ENCODE measurements around the gene C15orf62.

The C15orf62 gene

DNA sequence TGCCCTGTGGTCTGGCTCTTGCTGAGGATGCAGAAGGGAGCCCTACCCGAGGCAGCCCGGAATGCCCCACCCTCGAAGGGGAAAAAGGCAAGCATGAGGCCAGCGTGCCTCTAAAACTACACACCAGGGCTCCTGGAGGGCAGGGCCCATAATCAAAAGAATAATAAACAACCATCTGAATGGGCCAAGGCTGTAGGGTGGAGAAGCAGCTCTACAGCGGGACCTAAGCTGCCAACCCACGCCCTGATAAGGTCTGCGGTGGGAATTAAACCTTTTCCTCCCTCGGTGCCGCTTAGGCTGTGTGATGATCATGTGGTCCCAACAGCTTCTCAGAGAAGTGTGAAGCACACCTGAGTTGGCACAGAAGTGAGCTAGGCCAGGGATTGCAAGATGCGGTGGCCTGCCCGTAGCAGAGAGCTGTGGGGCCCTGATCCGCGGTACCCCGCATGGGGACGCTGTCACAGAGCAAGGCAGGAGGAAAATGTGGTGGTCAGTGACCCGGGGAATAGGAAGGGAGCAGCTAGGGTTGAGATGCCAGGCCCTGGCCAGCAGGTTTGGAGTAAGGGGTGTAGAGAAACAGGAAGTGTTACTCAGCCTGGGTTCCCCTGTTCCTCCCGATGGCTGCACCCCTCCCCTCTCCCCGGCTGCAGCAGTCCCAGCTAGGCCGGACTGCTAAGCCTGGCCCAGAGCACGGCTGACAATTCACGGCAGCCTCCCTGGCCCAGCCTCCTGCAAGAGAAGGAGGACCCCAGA, 1.1 kb upstream of the C15orf62 start (continued):
- TF ChIP-seq ZNF423 (tag by site-specific recombination; IDR thresholded peaks at IDR 0.05) (0 out of 2 replicates have a peak, but pooled peaks have one; percentile 70), ZFHX2 (tag by site-specific recombination; conservative IDR thresholded peaks at IDR 0.05) (peak; percentile 63), FEZF1 (tag by site-specific recombination; IDR thresholded peaks at IDR 0.05) (peak; percentile 84), ZNF302 (tag by site-specific recombination; IDR thresholded peaks at IDR 0.05; ENCODE audit: low read depth) (no peak), ZNF510 (tag by site-specific recombination; IDR thresholded peaks at IDR 0.05; ENCODE audit: insufficient replicate concordance) (no peak), ZNF501 (tag by site-specific recombination; IDR thresholded peaks at IDR 0.05) (no peak), ZNF184 (tag by site-specific recombination; IDR thresholded peaks at IDR 0.05) (no peak), ZEB2 (tag by site-specific recombination; IDR thresholded peaks at IDR 0.05) (no peak), ZNF37A (tag by site-specific recombination; IDR thresholded peaks at IDR 0.05) (no peak), ZNF610 (tag by site-specific recombination; IDR thresholded peaks at IDR 0.05; ENCODE audit: borderline replicate concordance) (no peak), ZNF221 (tag by site-specific recombination; IDR thresholded peaks at IDR 0.05; ENCODE audit: borderline replicate concordance) (no peak), ZIC2 (tag by site-specific recombination; IDR thresholded peaks at IDR 0.05) (peak; percentile 67), ZBTB17 (tag by site-specific recombination; IDR thresholded peaks at IDR 0.05) (no peak), ZNF792 (tag by site-specific recombination; IDR thresholded peaks at IDR 0.05) (no peak), ZNF623 (tag by site-specific recombination; IDR thresholded peaks at IDR 0.05) (no peak), ZBTB8A (tag by site-specific recombination; IDR thresholded peaks at IDR 0.05) (peak; percentile 76), GLIS1 (tag by site-specific recombination; IDR thresholded peaks at IDR 0.05) (peak; percentile 64), ZNF626 (tag by site-specific recombination; IDR thresholded peaks at IDR 0.05) (no peak), ZNF548 (tag by site-specific recombination; IDR thresholded peaks at IDR 0.05) (no peak), IKZF3 (tag by site-specific recombination; IDR thresholded peaks at IDR 0.05) (0 out of 2 replicates have a peak, but pooled peaks have one; percentile 26)
- TF ChIP-seq, protein P1, sequence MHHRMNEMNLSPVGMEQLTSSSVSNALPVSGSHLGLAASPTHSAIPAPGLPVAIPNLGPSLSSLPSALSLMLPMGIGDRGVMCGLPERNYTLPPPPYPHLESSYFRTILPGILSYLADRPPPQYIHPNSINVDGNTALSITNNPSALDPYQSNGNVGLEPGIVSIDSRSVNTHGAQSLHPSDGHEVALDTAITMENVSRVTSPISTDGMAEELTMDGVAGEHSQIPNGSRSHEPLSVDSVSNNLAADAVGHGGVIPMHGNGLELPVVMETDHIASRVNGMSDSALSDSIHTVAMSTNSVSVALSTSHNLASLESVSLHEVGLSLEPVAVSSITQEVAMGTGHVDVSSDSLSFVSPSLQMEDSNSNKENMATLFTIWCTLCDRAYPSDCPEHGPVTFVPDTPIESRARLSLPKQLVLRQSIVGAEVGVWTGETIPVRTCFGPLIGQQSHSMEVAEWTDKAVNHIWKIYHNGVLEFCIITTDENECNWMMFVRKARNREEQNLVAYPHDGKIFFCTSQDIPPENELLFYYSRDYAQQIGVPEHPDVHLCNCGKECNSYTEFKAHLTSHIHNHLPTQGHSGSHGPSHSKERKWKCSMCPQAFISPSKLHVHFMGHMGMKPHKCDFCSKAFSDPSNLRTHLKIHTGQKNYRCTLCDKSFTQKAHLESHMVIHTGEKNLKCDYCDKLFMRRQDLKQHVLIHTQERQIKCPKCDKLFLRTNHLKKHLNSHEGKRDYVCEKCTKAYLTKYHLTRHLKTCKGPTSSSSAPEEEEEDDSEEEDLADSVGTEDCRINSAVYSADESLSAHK (tag by site-specific recombination; IDR thresholded peaks at IDR 0.05), result no peak
- TF ChIP-seq, protein P2, sequence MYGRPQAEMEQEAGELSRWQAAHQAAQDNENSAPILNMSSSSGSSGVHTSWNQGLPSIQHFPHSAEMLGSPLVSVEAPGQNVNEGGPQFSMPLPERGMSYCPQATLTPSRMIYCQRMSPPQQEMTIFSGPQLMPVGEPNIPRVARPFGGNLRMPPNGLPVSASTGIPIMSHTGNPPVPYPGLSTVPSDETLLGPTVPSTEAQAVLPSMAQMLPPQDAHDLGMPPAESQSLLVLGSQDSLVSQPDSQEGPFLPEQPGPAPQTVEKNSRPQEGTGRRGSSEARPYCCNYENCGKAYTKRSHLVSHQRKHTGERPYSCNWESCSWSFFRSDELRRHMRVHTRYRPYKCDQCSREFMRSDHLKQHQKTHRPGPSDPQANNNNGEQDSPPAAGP (tag by site-specific recombination; IDR thresholded peaks at IDR 0.05), result peak; percentile 89
- TF ChIP-seq, protein P3, sequence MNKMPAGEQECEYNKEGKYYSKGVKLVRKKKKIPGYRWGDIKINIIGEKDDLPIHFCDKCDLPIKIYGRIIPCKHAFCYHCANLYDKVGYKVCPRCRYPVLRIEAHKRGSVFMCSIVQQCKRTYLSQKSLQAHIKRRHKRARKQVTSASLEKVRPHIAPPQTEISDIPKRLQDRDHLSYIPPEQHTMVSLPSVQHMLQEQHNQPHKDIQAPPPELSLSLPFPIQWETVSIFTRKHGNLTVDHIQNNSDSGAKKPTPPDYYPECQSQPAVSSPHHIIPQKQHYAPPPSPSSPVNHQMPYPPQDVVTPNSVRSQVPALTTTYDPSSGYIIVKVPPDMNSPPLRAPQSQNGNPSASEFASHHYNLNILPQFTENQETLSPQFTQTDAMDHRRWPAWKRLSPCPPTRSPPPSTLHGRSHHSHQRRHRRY (tag by site-specific recombination; IDR thresholded peaks at IDR 0.05), result no peak
- TF ChIP-seq, protein P4, sequence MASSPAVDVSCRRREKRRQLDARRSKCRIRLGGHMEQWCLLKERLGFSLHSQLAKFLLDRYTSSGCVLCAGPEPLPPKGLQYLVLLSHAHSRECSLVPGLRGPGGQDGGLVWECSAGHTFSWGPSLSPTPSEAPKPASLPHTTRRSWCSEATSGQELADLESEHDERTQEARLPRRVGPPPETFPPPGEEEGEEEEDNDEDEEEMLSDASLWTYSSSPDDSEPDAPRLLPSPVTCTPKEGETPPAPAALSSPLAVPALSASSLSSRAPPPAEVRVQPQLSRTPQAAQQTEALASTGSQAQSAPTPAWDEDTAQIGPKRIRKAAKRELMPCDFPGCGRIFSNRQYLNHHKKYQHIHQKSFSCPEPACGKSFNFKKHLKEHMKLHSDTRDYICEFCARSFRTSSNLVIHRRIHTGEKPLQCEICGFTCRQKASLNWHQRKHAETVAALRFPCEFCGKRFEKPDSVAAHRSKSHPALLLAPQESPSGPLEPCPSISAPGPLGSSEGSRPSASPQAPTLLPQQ (tag by site-specific recombination; IDR thresholded peaks at IDR 0.05), result peak; percentile 45; the same call in 1 of the 2 replicates
- TF ChIP-seq, protein P5, sequence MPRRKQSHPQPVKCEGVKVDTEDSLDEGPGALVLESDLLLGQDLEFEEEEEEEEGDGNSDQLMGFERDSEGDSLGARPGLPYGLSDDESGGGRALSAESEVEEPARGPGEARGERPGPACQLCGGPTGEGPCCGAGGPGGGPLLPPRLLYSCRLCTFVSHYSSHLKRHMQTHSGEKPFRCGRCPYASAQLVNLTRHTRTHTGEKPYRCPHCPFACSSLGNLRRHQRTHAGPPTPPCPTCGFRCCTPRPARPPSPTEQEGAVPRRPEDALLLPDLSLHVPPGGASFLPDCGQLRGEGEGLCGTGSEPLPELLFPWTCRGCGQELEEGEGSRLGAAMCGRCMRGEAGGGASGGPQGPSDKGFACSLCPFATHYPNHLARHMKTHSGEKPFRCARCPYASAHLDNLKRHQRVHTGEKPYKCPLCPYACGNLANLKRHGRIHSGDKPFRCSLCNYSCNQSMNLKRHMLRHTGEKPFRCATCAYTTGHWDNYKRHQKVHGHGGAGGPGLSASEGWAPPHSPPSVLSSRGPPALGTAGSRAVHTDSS (tag by site-specific recombination; IDR thresholded peaks at IDR 0.05), result no peak
- TF ChIP-seq, protein P6, sequence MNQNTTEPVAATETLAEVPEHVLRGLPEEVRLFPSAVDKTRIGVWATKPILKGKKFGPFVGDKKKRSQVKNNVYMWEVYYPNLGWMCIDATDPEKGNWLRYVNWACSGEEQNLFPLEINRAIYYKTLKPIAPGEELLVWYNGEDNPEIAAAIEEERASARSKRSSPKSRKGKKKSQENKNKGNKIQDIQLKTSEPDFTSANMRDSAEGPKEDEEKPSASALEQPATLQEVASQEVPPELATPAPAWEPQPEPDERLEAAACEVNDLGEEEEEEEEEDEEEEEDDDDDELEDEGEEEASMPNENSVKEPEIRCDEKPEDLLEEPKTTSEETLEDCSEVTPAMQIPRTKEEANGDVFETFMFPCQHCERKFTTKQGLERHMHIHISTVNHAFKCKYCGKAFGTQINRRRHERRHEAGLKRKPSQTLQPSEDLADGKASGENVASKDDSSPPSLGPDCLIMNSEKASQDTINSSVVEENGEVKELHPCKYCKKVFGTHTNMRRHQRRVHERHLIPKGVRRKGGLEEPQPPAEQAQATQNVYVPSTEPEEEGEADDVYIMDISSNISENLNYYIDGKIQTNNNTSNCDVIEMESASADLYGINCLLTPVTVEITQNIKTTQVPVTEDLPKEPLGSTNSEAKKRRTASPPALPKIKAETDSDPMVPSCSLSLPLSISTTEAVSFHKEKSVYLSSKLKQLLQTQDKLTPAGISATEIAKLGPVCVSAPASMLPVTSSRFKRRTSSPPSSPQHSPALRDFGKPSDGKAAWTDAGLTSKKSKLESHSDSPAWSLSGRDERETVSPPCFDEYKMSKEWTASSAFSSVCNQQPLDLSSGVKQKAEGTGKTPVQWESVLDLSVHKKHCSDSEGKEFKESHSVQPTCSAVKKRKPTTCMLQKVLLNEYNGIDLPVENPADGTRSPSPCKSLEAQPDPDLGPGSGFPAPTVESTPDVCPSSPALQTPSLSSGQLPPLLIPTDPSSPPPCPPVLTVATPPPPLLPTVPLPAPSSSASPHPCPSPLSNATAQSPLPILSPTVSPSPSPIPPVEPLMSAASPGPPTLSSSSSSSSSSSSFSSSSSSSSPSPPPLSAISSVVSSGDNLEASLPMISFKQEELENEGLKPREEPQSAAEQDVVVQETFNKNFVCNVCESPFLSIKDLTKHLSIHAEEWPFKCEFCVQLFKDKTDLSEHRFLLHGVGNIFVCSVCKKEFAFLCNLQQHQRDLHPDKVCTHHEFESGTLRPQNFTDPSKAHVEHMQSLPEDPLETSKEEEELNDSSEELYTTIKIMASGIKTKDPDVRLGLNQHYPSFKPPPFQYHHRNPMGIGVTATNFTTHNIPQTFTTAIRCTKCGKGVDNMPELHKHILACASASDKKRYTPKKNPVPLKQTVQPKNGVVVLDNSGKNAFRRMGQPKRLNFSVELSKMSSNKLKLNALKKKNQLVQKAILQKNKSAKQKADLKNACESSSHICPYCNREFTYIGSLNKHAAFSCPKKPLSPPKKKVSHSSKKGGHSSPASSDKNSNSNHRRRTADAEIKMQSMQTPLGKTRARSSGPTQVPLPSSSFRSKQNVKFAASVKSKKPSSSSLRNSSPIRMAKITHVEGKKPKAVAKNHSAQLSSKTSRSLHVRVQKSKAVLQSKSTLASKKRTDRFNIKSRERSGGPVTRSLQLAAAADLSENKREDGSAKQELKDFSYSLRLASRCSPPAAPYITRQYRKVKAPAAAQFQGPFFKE (tag by site-specific recombination; IDR thresholded peaks at IDR 0.05; ENCODE audit: borderline replicate concordance), result no peak

All from HEK293 (cell line).